Hepatocyte (in vitro differentiated cells): ENCODE measurements around the gene OLFM1.

ENCODE experiments used
- CTCF ChIP-seq: fragments of 200-600 bp; sonication (generic); IDR thresholded peaks from 2 replicates; pipeline ENCODE4 v1.5.1; 2016; ENCODE audit warnings: antibody characterized with exemption, mild to moderate bottlenecking; ENCODE audit not compliant: poor library complexity
- EZH2 ChIP-seq: fragments of 200-600 bp; sonication (generic); IDR thresholded peaks from 2 replicates; pipeline ENCODE4 v1.6.1; 2016; ENCODE audit warnings: antibody characterized with exemption, mild to moderate bottlenecking, borderline replicate concordance
- EZH2phosphoT487 ChIP-seq: fragments of 200-600 bp; sonication (generic); IDR thresholded peaks from one replicate; pipeline ENCODE4 v1.6.1; 2018; ENCODE audit warnings: antibody characterized with exemption, mild to moderate bottlenecking, low read depth, moderate library complexity; ENCODE audit not compliant: unreplicated experiment, severe bottlenecking

GRCh38 chr9:135085830-135086546 is 1.5 kb upstream of the OLFM1 start:
- TF ChIP-seq CTCF (peak; percentile 98), EZH2 (no peak), EZH2phosphoT487 (no peak)
